H1 (cell line): ENCODE measurements around the gene NFIA. TPM values are rescaled to one million over a fixed set of nuclear protein-coding genes. Genes with fewer than 3 reads are reported as not detected.

ENCODE experiments used
- HDAC2 ChIP-seq, 2 experiments: fragments of 300-600 bp in 1 of 2; sonication (generic) in 1 of 2; IDR thresholded peaks; 2 replicates each; pipeline ENCODE4 v1.6.1; 2011 to 2012; ENCODE audit warnings: low read depth in 2 of 2, low read length in 2 of 2, mild to moderate bottlenecking in 2 of 2, moderate library complexity in 2 of 2, borderline replicate concordance in 1 of 2, inconsistent platforms in 1 of 2
- JUN ChIP-seq: IDR thresholded peaks from 2 replicates; pipeline ENCODE4 v1.6.1; 2011; ENCODE audit warnings: low read depth, mild to moderate bottlenecking, improper control_type of control experiment, low read length
- RNF2 ChIP-seq: fragments of 200-900, 300-1000 bp; sonication (generic); IDR thresholded peaks from 2 replicates; pipeline ENCODE4 v1.7.1; 2016; ENCODE audit warnings: borderline replicate concordance, low read depth, mild to moderate bottlenecking, antibody characterized with exemption, low read length; ENCODE audit not compliant: poor library complexity, severe bottlenecking; ENCODE audit errors: missing control alignments
- TAF1 ChIP-seq: IDR thresholded peaks from 2 replicates; pipeline ENCODE4 v1.6.1; 2011; ENCODE audit warnings: mild to moderate bottlenecking, low read depth, low read length
- TAF7 ChIP-seq: optimal IDR thresholded peaks from 2 replicates; pipeline ENCODE3; 2011; ENCODE audit warnings: low read depth, mild to moderate bottlenecking, inconsistent platforms, low read length, moderate library complexity, borderline replicate concordance
- polyA plus RNA-seq, 7 experiments: library from polyadenylated mRNA; depleted of rRNA in 3 of 7; stranded (reverse) in 5 of 7; unstranded in 2 of 7; fragments of >200 nt in 5 of 7; fragments of 200-250 nt in 2 of 7; gene quantifications; 1 replicate in 5 of 7; 2 replicates in 1 of 7; 4 replicates in 1 of 7; pipeline versions ENCODE4 v1.2.1 to v1.2.3, GENCODE V29; 2011 to 2013; ENCODE audit warnings: missing spikeins in 2 of 7, mixed read lengths in 2 of 7
- total RNA-seq: library from RNA; stranded (reverse); fragmentation: NEBNext Ultra II Directional; extraction: Animal tissue kit (Norgen Biotek cat#: 25700); gene quantifications from 2 replicates; pipeline ENCODE4 v1.2.1, GENCODE V29; 2021

NFIA gene
- total and polyA plus RNA-seq, 2 of the 8 experiments (the other 6 are each of a cell fraction or from before 2014, with no cell fraction given), result 1.8 to 2.3 TPM

- TF ChIP-seq HDAC2 (IDR thresholded peaks at IDR 0.05; ENCODE audit: borderline replicate concordance in 1 of 2, low read depth in 2 of 2, low read length in 2 of 2) (no peak), JUN (no peak), TAF7 (no peak), RNF2 (no peak), TAF1 (no peak)
Observed at GRCh38 chr1:61135291-61135690, 52.9 kb downstream of the NFIA start (continued).
